SK-N-DZ (cell line): ENCODE results near the gene CPED1.
A peak's percentile ranks its signal among the peaks of the same experiment; 100 is the strongest.
"Not testable (repeated sequence)": the region's sequence is repeated elsewhere in the genome, so short reads cannot be mapped to it uniquely, and the experiment has no call there.

Experiments used
- DNase-seq: peaks from one replicate; pipeline ENCODE4 v3.0.0-alpha.2; 2015; ENCODE audit warnings: low spot score

CPED1 gene

GRCh38 chr7:121069346-121070100 lies 81.0 kb downstream of the CPED1 start:
- no peak for DNase-seq

- DNase-seq, result no peak
Observed at GRCh38 chr7:121071132-121071531, 82.6 kb downstream of the CPED1 start.

GRCh38 chr7:121071662-121072061 lies 83.2 kb downstream of the CPED1 start:
- DNase-seq, result no peak

GRCh38 chr7:121072826-121073225 lies 84.3 kb downstream of the CPED1 start:
- no peak for DNase-seq

- no peak for DNase-seq
Observed at GRCh38 chr7:121073463-121074099, 85.1 kb downstream of the CPED1 start.

GRCh38 chr7:121075424-121075841 lies 86.9 kb downstream of the CPED1 start:
- DNase-seq, result not testable (repeated sequence)

- no peak for DNase-seq
Observed at GRCh38 chr7:121075952-121076349, 87.4 kb downstream of the CPED1 start.

- no peak for DNase-seq
Observed at GRCh38 chr7:121076350-121077164, 88.0 kb downstream of the CPED1 start.

GRCh38 chr7:121077165-121077630 lies 88.7 kb downstream of the CPED1 start:
- DNase-seq, result no peak

- no peak for DNase-seq
Observed at GRCh38 chr7:121078701-121079227, 90.3 kb downstream of the CPED1 start.

- DNase-seq, result no peak
Observed at GRCh38 chr7:121079425-121080169, 91.1 kb downstream of the CPED1 start.

- DNase-seq, result no peak
Observed at GRCh38 chr7:121080257-121080912, 91.9 kb downstream of the CPED1 start.

GRCh38 chr7:121080913-121081326 lies 92.4 kb downstream of the CPED1 start:
- no peak for DNase-seq

- peak; percentile 64 for DNase-seq
Observed at GRCh38 chr7:121081327-121081936, 92.9 kb downstream of the CPED1 start.

- no peak for DNase-seq
Observed at GRCh38 chr7:121082400-121083101, 94.0 kb downstream of the CPED1 start.

- no peak for DNase-seq
Observed at GRCh38 chr7:121083138-121083789, 94.8 kb downstream of the CPED1 start.

GRCh38 chr7:121083790-121084251 lies 95.3 kb downstream of the CPED1 start:
- DNase-seq, result no peak

GRCh38 chr7:121084256-121084655 lies 95.7 kb downstream of the CPED1 start:
- DNase-seq, result no peak
